OCI-LY7 (cell line): ENCODE results near the gene OR5H2. TPM values are rescaled to one million over a fixed set of nuclear protein-coding genes. Genes with fewer than 3 reads are reported as not detected.

ENCODE experiments used
- BruUV-seq: library from RNA; stranded (reverse); fragments of 400-500 nt; replicated peaks from 2 replicates; lab custom pipeline; 2021; lab: Mats Ljungman, UMichigan
- CTCF ChIA-PET: fragments of 300-600 bp; sonication (Branson Sonifier 250); formaldehyde crosslinking; loops from one replicate; lab custom pipeline; 2022; ENCODE audit warnings: antibody characterized with exemption; ENCODE audit not compliant: unreplicated experiment; lab: Charles Lee
- POLR2A ChIA-PET: fragments of 300-600 bp; sonication (Branson Sonifier 250); formaldehyde crosslinking; loops from one replicate; lab custom pipeline; 2022; ENCODE audit warnings: antibody characterized with exemption; lab: Charles Lee
- DNase-seq: peaks from one replicate; pipeline ENCODE4 v3.0.0-alpha.2; 2015; ENCODE audit warnings: low spot score
- H2AFZ ChIP-seq: fragments of 200-600 bp; sonication (generic), shearing (Covaris generic); 2 replicates; pipeline ENCODE4 v1.6.1; 2014; ENCODE audit warnings: mild to moderate bottlenecking, antibody characterized with exemption, low read length, moderate library complexity
- H3K27ac ChIP-seq: fragments of 200-600 bp; sonication (generic); 2 replicates; pipeline ENCODE4 v1.5.1; 2014; ENCODE audit warnings: mixed run types, low read depth, mild to moderate bottlenecking, moderate library complexity, low read length, inconsistent platforms; ENCODE audit not compliant: poor library complexity, severe bottlenecking
- H3K36me3 ChIP-seq: fragments of 200-600 bp; sonication (generic); 2 replicates; pipeline ENCODE4 v1.6.1; 2014; ENCODE audit warnings: mild to moderate bottlenecking, antibody characterized with exemption, low read length, moderate library complexity, mixed read lengths; ENCODE audit not compliant: insufficient read depth
- H3K4me1 ChIP-seq: fragments of 200-600 bp; sonication (generic); 2 replicates; pipeline ENCODE4 v1.5.1; 2014; ENCODE audit warnings: mild to moderate bottlenecking, low read length; ENCODE audit not compliant: insufficient read depth, poor library complexity, severe bottlenecking
- H3K4me2 ChIP-seq: fragments of 200-600 bp; sonication (generic); 2 replicates; pipeline ENCODE4 v1.6.1; 2014; ENCODE audit warnings: mild to moderate bottlenecking, low read length
- H3K4me3 ChIP-seq: fragments of 200-600 bp; sonication (generic); 2 replicates; pipeline ENCODE4 v1.5.1; 2014; ENCODE audit warnings: mild to moderate bottlenecking, low read depth, low read length; ENCODE audit not compliant: poor library complexity, severe bottlenecking
- H3K79me2 ChIP-seq: fragments of 200-600 bp; sonication (generic); 2 replicates; pipeline ENCODE4 v1.6.1; 2016; ENCODE audit warnings: low read depth, mild to moderate bottlenecking, low read length, moderate library complexity, mixed read lengths; ENCODE audit not compliant: insufficient read depth
- H3K9me2 ChIP-seq: fragments of 200-600 bp; sonication (generic); 2 replicates; pipeline ENCODE4 v1.6.1; 2016; ENCODE audit warnings: mild to moderate bottlenecking, low read length, mixed read lengths; ENCODE audit not compliant: insufficient read depth
- H3K9me3 ChIP-seq: fragments of 200-600 bp; sonication (generic); 2 replicates; pipeline ENCODE4 v1.6.1; 2014; ENCODE audit warnings: mild to moderate bottlenecking, mixed run types, low read length, mixed read lengths
- H4K20me1 ChIP-seq: fragments of 200-600 bp; sonication (generic); 2 replicates; pipeline ENCODE4 v1.6.1; 2014; ENCODE audit warnings: mild to moderate bottlenecking, antibody characterized with exemption, low read length, moderate library complexity, mixed read lengths; ENCODE audit not compliant: insufficient read depth
- CTCF ChIP-seq: fragments of 200-600 bp; sonication (generic); conservative IDR thresholded peaks from 2 replicates; pipeline ENCODE4 v1.5.1; 2014; ENCODE audit warnings: mild to moderate bottlenecking, antibody characterized with exemption, low read length, moderate library complexity, mixed read lengths
- EZH2phosphoT487 ChIP-seq: fragments of 200-600 bp; sonication (generic); IDR thresholded peaks from 2 replicates; pipeline ENCODE4 v1.6.1; 2018; ENCODE audit warnings: low read depth, borderline replicate concordance, mild to moderate bottlenecking, mixed run types, antibody characterized with exemption, low read length, moderate library complexity, mixed read lengths
- intact Hi-C: fragments of 100-400 bp; cut with micrococcal nuclease; formaldehyde crosslinking; loops from one replicate; pipeline ENCODE4 v1.10.0; 2022; ENCODE audit not compliant: unreplicated experiment
- total RNA-seq, 2 experiments: library from RNA; depleted of rRNA in 1 of 2; stranded (reverse); fragments of >200 nt in 1 of 2; shearing (Covaris generic) in 1 of 2; gene quantifications; 2 replicates each; pipeline ENCODE4 v1.2.3, GENCODE V29; 2014 to 2022

OR5H2 gene
- total RNA-seq, 2 experiments from 2014 or later: not detected

GRCh38 chr3:98322686-98323085 lies 40.4 kb downstream of the OR5H2 start:
- CTCF ChIA-PET: no interaction called here
- no peaks in the 10 kb centered on the region for H3K4me1 ChIP-seq
- no peak overlapping the region for H3K4me2 ChIP-seq
- H3K9me3 ChIP-seq: no peaks in the 10 kb centered on the region
- BruUV-seq: no TSS peak
- H4K20me1 ChIP-seq: no peaks in the 10 kb centered on the region
- H3K36me3 ChIP-seq: no peaks in the 10 kb centered on the region
- no peak for TF ChIP-seq EZH2phosphoT487
- no peak for TF ChIP-seq CTCF
- H3K27ac ChIP-seq: no peak overlapping the region
- H3K4me3 ChIP-seq: no peak overlapping the region
- no peak overlapping the region for H2AFZ ChIP-seq
- intact Hi-C loops: no loop called here
- H3K9me2 ChIP-seq: no peaks in the 10 kb centered on the region
- POLR2A ChIA-PET: no interaction called here
- no peak for DNase-seq
- no peaks in the 10 kb centered on the region for H3K79me2 ChIP-seq

- H3K9me3 ChIP-seq: no peaks in the 10 kb centered on the region
- no peaks in the 10 kb centered on the region for H3K79me2 ChIP-seq
- H2AFZ ChIP-seq: no peak overlapping the region
- H4K20me1 ChIP-seq: no peaks in the 10 kb centered on the region
- ChIA-PET CTCF (no interaction called here), POLR2A (no interaction called here)
- no TSS peak for BruUV-seq
- no peaks in the 10 kb centered on the region for H3K9me2 ChIP-seq
- TF ChIP-seq CTCF (no peak), EZH2phosphoT487 (no peak)
- no peaks in the 10 kb centered on the region for H3K4me1 ChIP-seq
- intact Hi-C loops: no loop called here
- DNase-seq: no peak
- no peak overlapping the region for H3K27ac ChIP-seq
- no peak overlapping the region for H3K4me3 ChIP-seq
- H3K4me2 ChIP-seq: no peak overlapping the region
- H3K36me3 ChIP-seq: no peaks in the 10 kb centered on the region
These were observed 41.1 kb downstream of the OR5H2 start for GRCh38 chr3:98323425-98323824.

GRCh38 chr3:98325055-98325454 lies 42.8 kb downstream of the OR5H2 start:
- Histone ChIP-seq H3K9me3 (no peaks in the 10 kb centered on the region), H3K9me2 (no peaks in the 10 kb centered on the region), H2AFZ (no peak overlapping the region), H3K4me3 (no peak overlapping the region), H3K27ac (no peak overlapping the region), H4K20me1 (no peaks in the 10 kb centered on the region), H3K4me2 (no peak overlapping the region), H3K79me2 (no peaks in the 10 kb centered on the region), H3K4me1 (no peaks in the 10 kb centered on the region), H3K36me3 (no peaks in the 10 kb centered on the region)
- POLR2A ChIA-PET: interaction anchor here (0.6 kb wide), 1 partner anchor 571 kb away, joined by 3 read pairs; no protein-coding TSS in a partner anchor
- CTCF ChIA-PET: no interaction called here
- no TSS peak for BruUV-seq
- DNase-seq: no peak
- TF ChIP-seq EZH2phosphoT487: no peak
- TF ChIP-seq CTCF: no peak
- intact Hi-C loops: no loop called here
